ENCODE measurements around the gene FHIT.

DNA sequence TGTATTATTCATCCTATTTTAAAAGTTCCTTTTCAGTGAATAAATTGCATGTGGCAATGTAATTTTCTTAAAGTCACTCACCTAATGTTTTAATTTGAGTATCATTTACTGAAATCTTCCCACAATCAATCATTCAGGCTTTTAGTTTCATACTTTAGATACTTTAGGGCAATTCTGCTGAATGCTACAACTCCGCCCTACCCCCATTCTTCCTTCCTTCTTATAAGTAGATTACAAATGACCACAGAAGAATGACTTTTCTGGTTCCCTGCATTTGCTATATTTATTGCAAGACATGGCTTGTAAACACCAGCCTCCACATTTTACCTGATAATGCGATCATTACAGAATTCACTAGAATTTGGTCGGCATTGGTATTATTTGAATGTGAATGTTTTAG, 1061.9 kb downstream of the FHIT start:
- TF ChIP-seq, protein P1, sequence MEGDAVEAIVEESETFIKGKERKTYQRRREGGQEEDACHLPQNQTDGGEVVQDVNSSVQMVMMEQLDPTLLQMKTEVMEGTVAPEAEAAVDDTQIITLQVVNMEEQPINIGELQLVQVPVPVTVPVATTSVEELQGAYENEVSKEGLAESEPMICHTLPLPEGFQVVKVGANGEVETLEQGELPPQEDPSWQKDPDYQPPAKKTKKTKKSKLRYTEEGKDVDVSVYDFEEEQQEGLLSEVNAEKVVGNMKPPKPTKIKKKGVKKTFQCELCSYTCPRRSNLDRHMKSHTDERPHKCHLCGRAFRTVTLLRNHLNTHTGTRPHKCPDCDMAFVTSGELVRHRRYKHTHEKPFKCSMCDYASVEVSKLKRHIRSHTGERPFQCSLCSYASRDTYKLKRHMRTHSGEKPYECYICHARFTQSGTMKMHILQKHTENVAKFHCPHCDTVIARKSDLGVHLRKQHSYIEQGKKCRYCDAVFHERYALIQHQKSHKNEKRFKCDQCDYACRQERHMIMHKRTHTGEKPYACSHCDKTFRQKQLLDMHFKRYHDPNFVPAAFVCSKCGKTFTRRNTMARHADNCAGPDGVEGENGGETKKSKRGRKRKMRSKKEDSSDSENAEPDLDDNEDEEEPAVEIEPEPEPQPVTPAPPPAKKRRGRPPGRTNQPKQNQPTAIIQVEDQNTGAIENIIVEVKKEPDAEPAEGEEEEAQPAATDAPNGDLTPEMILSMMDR (IDR thresholded peaks at IDR 0.05) = no peak
- TF ChIP-seq EP300 (IDR thresholded peaks at IDR 0.05) (no peak), POLR2A (IDR thresholded peaks at IDR 0.05) (no peak)

Data from ovary (tissue), 3 donors.